Limb (tissue), 2 donors: ENCODE data around the gene UNC119B.

ENCODE experiments used
- DNase-seq, 2 donors: peaks; one replicate each; pipeline ENCODE4 v3.0.0-alpha.2; 2016; ENCODE audit errors: extremely low spot score in 2 of 2

Gene UNC119B

GRCh38 chr12:120764816-120765215 lies 54.6 kb downstream of the UNC119B start:
- no peak for DNase-seq

GRCh38 chr12:120766566-120766965 lies 56.3 kb downstream of the UNC119B start:
- no peak for DNase-seq

- DNase-seq = no peak
These were observed 57.1 kb downstream of the UNC119B start for GRCh38 chr12:120767071-120768024.

GRCh38 chr12:120771097-120771496 lies 60.8 kb downstream of the UNC119B start:
- no peak for DNase-seq
